Fibroblast of gingiva (primary cell): ENCODE measurements around the gene PPIP5K1.

Experiments used
- DNase-seq: peaks from one replicate; pipeline ENCODE4 v3.0.0-alpha.2; 2011; ENCODE audit warnings: low read depth

PPIP5K1 gene

DNA sequence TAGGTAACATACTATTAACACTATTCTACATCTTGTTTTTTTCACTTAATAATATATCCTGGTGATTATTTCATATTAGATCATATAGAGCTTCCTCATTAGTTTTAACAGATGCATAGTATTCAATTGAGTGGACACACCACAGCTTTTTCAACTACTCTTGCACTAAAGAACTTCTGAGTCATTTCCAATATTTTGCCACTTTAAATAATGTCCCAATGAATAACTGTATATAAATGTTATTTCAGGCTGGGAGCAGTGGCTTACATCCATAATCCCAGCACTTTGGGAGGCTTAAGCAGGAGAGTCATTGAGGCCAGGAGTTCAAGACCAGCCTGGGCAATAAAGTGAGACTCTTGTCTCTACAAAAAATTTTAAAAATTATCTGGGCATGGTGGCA lies 45.7 kb downstream of the PPIP5K1 start:
- no peak for DNase-seq

DNA sequence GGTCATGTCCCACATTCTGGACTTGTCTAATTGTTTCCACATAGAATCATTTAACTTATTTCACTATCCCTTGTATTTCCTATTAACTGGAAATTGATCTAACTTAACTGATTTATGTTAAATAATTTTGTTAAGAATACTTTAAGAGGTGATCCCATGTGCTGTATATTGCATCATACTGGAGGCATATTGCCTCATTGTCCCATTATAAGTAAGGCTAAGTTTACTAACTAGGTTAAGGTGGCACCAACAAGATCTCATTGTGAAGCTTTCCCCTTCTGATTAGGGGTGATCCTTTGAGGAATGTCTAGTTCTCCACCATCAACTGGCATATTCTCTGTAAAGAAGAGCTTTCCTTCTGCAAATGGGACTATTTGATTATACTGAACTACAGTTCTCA lies 48.2 kb downstream of the PPIP5K1 start:
- DNase-seq: peak; percentile 63

DNA sequence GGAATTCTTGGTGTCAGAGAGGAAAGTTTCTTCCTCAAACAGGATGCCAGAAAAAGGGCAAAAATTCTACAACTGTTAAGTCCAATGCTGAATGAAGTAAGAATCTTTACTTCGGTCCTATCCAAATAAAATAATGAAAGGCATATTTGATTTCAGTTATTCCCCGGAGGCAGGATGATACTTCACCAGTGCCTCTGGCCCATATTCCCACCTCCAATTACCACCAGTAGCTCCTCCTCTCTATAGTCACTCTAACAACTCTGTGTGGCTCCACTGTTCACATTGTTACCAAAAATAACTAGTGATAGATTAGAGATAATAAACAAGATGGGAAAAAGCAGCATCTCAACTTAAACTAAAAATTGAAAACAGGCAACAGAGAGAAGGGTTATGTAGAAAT lies 51.9 kb downstream of the PPIP5K1 start:
- DNase-seq: peak; percentile 88

DNA sequence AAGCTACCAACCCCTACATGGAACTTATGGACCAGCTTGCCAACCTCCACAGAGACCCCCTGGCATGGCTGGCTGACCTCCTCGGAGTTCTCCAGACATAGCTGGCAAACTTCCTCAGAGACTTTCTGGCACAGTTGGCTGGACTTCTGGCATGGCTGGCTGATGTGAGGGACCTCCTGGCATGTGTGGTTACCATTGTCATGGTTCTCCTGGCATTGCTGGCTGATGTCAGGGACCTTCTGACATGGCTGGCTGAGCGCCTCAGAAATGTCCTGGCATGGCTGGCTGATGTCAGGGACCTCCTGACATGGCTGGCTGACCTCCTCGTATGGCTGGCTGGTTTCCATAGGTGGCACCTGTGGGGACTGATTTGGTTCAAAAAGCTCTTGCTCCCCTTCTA lies 55.1 kb downstream of the PPIP5K1 start:
- no peak for DNase-seq

DNA sequence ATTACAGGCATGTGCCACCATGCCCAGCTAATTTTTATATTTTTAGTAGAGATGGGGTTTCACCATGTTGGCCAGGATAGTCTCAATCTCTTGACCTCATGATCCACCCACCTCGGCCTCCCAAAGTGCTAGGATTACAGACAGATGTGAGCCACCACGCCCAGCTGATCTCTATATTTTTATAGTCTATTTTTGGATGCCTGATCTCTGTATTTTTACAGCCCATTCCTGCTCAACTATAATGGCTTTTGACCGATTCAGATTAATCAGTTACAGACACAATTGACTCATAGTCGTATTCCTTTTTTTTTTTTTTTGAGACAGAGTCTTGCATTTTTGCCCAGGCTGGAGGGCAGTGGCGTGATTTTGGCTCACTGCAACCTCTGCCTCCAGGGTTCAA lies 57.2 kb downstream of the PPIP5K1 start:
- DNase-seq: peak; percentile 76

DNA sequence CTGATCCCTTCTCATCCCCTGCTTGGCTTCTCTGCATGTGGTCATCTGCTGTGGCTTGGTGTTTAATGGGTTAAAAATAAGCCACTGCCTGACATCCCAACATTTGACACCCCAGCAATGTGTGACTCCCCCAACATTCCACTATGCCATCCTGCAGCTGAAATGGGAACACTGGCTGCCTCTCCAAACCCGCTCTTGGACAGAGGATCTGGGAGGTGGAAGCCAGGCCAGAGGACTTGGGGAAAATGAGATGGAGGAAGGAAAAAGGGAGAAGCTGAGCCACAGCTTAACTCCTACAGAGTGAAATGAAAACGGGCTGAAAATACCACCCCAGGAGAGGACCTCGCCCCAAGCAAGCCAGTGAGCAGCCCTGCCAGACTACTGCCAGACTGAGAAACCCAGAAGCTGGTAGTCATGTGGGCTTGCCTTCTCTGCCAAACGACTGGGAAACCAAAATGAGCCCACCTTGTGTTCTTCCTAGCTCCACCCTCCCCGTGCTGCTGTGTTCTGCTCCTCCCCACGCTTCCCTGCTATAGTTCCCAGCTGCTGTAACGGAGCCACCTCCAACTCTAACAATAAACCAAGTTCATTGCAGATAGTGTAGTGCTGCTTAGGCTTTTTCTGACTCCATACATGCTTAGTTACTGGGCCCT lies 58.9 kb downstream of the PPIP5K1 start:
- DNase-seq: no peak

DNA sequence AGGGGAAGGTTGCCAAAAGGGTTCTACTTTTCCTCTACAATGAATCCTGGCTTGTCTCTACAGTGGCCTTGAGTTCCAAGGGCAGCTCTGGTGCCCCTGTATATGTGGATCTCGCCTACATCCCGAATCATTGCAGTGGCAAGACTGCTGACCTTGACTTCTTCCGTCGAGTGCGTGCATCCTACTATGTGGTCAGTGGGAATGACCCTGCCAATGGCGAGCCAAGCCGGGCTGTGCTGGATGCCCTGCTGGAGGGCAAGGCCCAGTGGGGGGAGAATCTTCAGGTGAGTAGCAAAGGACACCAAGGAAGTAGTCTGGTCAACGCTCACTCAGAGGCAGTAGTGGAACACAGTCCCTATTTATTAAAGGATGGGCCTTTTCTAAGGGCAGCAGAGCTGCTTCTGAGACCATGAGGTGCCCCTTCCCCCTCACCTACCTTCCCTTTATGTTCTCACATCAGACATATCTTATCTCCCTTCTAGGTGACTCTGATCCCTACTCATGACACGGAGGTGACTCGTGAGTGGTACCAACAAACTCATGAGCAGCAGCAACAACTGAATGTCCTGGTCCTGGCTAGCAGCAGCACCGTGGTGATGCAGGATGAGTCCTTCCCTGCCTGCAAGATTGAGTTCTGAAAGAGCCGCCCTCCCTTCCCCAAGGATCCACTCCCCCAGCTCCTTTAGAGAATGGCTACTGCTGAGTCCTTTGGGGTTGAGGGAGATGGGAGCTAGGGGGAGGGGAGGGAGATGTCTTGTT lies 60.2 kb downstream of the PPIP5K1 start:
- no peak for DNase-seq

DNA sequence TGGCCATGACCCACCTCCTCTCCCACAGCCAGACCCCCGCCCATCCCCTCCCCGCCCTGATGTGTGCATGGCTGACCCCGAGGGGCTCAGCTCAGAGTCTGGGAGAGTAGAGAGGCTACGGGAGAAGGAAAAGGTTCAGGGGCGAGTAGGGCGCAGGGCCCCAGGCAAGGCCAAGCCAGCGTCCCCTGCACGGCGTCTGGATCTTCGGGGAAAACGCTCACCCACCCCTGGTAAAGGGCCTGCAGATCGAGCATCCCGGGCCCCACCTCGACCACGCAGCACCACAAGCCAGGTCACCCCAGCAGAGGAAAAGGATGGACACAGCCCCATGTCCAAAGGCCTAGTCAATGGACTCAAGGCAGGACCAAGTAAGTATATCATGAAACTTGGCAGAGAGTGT lies 60.9 kb downstream of the PPIP5K1 start:
- no peak for DNase-seq

DNA sequence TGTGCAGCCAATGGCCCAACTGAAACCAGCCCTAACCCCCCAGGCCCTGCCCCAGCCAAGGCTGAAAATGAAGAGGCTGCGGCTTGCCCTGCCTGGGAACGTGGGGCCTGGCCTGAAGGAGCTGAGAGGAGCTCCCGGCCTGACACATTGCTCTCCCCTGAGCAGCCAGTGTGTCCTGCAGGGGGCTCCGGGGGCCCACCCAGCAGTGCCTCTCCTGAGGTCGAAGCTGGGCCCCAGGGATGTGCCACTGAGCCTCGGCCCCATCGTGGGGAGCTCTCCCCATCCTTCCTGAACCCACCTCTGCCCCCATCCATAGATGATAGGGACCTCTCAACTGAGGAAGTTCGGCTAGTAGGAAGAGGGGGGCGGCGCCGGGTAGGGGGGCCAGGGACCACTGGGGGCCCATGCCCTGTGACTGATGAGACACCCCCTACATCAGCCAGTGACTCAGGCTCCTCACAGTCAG lies 61.4 kb downstream of the PPIP5K1 start:
- DNase-seq: no peak

DNA sequence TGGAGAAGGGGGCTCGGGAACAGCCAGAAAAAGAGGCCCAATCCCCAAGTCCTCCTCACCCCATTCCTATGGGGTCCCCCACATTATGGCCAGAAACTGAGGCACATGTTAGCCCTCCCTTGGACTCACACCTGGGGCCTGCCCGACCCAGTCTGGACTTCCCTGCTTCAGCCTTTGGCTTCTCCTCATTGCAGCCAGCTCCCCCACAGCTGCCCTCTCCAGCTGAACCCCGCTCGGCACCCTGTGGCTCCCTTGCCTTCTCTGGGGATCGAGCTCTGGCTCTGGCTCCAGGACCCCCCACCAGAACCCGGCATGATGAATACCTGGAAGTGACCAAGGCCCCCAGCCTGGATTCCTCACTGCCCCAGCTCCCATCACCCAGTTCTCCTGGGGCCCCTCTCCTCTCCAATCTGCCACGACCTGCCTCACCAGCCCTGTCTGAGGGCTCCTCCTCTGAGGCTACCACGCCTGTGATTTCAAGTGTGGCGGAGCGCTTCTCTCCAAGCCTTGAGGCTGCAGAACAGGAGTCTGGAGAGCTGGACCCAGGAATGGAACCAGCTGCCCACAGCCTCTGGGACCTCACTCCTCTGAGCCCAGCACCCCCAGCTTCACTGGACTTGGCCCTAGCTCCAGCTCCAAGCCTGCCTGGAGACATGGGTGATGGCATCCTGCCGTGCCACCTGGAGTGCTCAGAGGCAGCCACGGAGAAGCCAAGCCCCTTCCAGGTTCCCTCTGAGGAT lies 62.0 kb downstream of the PPIP5K1 start:
- DNase-seq: no peak

DNA sequence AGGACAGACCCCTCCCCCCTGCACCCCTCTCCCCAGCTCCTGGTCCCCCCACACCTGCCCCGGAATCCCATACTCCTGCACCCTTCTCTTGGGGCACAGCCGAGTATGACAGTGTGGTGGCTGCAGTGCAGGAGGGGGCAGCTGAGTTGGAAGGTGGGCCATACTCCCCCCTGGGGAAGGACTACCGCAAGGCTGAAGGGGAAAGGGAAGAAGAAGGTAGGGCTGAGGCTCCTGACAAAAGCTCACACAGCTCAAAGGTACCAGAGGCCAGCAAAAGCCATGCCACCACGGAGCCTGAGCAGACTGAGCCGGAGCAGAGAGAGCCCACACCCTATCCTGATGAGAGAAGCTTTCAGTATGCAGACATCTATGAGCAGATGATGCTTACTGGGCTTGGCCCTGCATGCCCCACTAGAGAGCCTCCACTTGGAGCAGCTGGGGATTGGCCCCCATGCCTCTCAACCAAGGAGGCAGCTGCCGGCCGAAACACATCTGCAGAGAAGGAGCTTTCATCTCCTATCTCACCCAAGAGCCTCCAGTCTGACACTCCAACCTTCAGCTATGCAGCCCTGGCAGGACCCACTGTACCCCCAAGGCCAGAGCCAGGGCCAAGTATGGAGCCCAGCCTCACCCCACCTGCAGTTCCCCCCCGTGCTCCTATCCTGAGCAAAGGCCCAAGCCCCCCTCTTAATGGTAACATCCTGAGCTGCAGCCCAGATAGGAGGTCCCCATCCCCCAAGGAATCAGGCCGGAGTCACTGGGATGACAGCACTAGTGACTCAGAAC lies 62.8 kb downstream of the PPIP5K1 start:
- no peak for DNase-seq

DNA sequence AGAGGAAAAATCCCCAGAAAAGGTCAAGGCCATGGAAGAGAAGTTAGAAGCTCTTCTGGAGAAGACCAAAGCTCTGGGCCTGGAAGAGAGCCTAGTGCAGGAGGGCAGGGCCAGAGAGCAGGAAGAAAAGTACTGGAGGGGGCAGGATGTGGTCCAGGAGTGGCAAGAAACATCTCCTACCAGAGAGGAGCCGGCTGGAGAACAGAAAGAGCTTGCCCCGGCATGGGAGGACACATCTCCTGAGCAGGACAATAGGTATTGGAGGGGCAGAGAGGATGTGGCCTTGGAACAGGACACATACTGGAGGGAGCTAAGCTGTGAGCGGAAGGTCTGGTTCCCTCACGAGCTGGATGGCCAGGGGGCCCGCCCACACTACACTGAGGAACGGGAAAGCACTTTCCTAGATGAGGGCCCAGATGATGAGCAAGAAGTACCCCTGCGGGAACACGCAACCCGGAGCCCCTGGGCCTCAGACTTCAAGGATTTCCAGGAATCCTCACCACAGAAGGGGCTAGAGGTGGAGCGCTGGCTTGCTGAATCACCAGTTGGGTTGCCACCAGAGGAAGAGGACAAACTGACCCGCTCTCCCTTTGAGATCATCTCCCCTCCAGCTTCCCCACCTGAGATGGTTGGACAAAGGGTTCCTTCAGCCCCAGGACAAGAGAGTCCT lies 63.6 kb downstream of the PPIP5K1 start:
- no peak for DNase-seq

DNA sequence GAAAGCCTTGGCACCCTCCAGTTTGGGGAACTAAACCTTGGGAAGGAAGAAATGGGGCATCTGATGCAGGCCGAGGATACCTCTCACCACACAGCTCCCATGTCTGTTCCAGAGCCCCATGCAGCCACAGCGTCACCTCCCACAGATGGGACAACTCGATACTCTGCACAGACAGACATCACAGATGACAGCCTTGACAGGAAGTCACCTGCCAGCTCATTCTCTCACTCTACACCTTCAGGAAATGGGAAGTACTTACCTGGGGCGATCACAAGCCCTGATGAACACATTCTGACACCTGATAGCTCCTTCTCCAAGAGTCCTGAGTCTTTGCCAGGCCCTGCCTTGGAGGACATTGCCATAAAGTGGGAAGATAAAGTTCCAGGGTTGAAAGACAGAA lies 64.9 kb downstream of the PPIP5K1 start:
- DNase-seq: no peak

DNA sequence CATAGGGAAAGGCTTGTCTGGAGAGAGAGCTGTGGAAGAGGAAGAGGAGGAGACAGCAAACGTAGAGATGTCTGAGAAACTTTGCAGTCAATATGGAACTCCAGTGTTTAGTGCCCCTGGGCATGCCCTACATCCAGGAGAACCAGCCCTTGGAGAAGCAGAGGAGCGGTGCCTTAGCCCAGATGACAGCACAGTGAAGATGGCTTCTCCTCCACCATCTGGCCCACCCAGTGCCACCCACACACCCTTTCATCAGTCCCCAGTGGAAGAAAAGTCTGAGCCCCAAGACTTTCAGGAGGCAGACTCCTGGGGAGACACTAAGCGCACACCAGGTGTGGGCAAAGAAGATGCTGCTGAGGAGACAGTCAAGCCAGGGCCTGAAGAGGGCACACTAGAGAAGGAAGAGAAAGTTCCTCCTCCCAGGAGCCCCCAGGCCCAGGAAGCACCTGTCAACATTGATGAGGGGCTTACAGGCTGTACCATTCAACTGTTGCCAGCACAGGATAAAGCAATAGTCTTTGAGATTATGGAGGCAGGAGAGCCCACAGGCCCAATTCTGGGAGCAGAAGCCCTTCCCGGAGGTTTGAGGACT lies 65.7 kb downstream of the PPIP5K1 start:
- no peak for DNase-seq

DNA sequence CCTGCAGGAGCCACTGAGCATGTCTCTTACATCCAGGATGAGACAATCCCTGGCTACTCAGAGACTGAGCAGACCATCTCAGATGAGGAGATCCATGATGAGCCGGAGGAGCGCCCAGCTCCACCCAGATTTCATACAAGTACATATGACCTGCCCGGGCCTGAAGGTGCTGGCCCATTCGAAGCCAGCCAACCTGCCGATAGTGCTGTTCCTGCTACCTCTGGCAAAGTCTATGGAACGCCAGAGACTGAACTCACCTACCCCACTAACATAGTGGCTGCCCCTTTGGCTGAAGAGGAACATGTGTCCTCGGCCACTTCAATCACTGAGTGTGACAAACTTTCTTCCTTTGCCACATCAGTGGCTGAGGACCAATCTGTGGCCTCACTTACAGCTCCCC lies 66.4 kb downstream of the PPIP5K1 start:
- no peak for DNase-seq

DNA sequence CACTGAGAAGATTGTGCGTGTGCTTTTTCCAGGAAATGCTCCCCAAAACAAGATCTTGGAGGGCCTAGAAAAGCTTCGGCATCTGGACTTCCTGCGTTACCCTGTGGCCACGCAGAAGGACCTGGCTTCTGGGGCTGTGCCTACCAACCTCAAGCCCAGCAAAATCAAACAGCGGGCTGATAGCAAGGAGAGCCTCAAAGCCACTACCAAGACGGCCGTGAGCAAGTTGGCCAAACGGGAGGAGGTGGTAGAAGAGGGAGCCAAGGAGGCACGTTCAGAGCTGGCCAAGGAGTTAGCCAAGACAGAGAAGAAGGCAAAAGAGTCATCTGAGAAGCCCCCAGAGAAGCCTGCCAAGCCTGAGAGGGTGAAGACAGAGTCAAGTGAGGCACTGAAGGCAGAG lies 67.8 kb downstream of the PPIP5K1 start:
- no peak for DNase-seq

DNA sequence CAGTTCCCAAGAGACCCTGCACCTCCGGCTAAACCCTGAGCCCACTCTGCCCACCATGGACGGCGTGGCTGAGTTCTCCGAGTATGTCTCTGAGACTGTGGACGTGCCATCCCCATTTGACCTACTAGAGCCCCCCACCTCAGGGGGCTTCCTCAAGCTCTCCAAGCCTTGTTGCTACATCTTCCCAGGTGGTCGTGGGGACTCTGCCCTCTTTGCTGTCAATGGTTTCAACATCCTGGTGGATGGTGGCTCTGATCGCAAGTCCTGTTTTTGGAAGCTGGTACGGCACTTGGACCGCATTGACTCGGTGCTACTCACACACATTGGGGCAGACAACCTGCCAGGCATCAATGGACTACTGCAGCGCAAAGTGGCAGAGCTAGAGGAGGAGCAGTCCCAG lies 68.6 kb downstream of the PPIP5K1 start:
- DNase-seq: no peak

DNA sequence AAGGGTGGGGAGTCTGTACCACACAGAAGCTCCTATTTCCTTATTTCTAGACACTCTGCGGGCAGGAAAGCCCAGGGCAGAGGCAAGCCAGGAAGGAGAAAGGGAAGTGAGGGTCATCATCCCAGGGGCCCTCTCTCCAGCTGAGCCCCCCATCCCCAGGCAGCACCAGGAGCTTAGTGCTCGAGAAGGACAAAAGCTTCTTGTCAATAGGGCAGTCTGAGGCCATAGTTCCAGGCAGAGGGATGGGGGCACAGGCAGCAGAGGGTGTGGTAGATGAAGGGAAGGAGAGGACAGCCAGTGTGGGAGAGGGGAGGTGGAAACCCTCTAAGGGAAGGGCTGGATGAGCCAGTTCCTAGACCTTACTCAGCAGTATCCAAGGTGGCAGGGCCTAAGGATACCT lies 69.9 kb downstream of the PPIP5K1 start:
- DNase-seq: no peak

DNA sequence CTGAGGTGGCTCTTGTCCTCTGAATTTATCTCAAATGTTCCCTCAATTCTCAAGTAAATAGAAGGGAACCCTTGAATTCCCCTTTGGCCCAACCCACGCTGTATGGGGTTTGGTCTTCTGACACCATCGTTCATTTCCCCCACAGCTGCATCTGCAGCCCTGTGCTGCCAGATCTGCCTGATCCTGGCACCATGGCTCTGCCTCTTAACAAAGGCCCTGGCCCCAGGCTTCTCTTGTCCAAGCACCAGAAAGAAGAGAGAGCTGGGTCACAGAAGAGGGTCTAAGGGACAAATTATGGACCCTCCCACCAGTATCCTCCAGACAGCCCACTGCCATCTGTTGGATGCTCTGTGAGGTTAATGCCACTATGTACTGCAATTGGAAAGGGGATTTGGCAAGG lies 70.8 kb downstream of the PPIP5K1 start:
- no peak for DNase-seq

DNA sequence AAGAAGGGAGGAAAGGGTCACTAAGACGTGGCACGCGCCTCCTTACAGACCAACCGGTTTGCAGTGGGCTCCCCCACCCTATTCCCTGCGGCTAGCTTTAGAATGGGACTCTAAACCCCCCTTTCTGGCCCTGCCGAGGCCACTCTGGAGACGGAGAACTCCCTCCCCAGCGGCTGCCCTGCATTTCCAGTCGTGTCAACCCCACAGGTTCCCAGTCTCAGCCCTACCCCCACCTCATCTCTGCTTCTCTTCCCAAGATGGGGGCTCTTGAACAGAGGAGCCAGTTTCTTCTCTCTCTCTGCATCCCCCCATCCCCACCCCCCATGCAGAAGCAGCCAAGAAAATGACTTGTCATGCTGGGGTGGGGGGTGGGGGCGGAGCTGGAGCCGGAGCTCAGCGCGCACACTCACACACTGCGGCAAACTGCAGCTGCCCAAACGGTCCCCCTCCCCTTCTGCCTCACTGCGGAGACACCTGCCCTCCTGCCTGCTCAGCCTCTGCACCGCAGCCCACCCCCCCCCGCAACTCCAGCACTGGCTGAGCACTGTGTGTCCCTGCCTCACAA lies 71.7 kb downstream of the PPIP5K1 start:
- peak; percentile 37 for DNase-seq
